ENCODE results near the gene SH3BP5L.
A peak's percentile ranks its signal among the peaks of the same experiment; 100 is the strongest.

Gene SH3BP5L

DNA sequence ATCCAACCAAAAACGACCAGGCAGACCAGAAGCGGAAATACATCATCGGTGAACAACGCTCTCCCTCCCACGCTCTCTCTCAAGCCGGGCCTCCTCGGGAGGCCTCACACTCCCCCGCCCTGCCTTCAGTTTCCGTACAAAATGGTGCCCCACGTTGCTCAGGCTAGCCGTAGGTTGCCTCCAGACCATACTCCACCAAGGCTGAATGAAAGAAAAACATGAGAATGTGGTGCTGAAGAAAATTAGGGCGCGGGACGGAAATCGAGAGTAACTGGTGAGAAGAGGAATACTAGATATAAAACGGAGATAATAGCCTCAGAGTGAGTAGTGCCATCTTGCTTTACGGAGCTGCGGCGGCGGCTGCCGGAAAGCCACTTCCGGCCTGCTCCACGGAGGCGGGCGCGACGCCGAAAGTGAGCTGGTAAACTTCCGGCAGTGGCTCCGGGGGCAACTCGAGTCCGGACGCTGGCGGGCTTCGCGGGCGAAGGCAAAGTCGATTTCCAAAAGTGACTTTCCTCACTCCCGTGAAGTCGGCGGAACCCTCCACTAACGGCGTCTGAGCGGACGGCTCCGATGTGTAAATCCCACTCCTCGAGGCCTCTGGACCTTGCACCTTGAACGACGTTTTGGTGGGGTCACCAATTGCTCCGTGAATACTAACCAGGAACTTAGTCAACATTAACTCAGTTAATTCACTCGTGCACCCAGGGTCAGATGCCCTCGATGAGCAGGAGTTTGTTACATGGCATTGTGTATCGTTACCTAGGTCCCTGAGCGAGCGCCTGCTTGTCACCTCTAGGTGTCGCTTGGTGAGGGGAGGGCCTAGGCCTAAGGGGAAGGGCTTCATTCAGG, at the start of gene SH3BP5L:
Gene SH3BP5L, minus strand, starts transcription at position 7 of the 852 bp plus-strand sequence. CDS start 980 bp downstream, outside the sequence.
- H3K9ac ChIP-seq (ENCODE audit: low read depth, low read length): peak within 1 kb of the TSS; percentile 97
- H3K27ac ChIP-seq (ENCODE audit: low read depth, low read length): peak within 1 kb of the TSS; percentile 97
- peak within 1 kb of the TSS; percentile 99 for H3K4me3 ChIP-seq (ENCODE audit: low read depth, low read length)
- H3K9me3 ChIP-seq (ENCODE audit: control insufficient read depth, insufficient read depth, low read length): no peaks in the 10 kb centered on the region
- peaks cover 32% of the 10 kb centered on the region for H3K36me3 ChIP-seq (ENCODE audit: control insufficient read depth, insufficient read depth, low read length)
- H3K27me3 ChIP-seq (ENCODE audit: control insufficient read depth, insufficient read depth, low read length): no peaks in the 10 kb centered on the region
- peaks cover 3% of the 10 kb centered on the region; the same call in 1 of the 2 replicates for H3K4me1 ChIP-seq (ENCODE audit: control insufficient read depth, insufficient read depth, low read length)

DNA sequence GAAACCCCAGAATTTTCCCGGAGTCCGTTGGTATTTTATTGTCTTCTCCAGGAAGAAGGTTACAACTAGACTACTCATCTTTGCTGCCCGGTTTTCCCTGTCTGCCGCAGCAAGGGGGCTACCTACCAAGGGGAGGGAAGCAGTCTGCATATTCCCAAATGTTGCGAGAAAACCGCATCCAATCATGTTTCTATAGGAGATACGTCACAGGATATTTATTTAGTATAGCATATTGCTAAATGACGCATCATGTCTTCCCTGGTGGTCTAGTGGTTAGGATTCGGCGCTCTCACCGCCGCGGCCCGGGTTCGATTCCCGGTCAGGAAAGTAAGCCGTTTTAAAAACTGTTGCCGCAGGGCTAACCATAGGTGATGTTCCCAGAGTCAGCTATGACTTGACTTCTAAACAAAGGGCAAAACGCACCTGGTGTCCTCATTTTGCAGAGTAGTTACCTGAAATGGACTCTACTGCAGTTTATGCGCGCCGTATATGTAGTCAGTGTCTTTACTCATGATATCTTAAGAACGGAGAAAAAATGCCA, 48.3 kb upstream of the SH3BP5L start:
- Histone ChIP-seq H3K9me3 (ENCODE audit: control insufficient read depth, insufficient read depth, low read length) (no peaks in the 10 kb centered on the region), H3K9ac (ENCODE audit: low read depth, low read length) (no peak overlapping the region), H3K4me3 (ENCODE audit: low read depth, low read length) (peak overlapping the region; percentile 96), H3K27ac (ENCODE audit: low read depth, low read length) (peak overlapping the region; percentile 91), H3K36me3 (ENCODE audit: control insufficient read depth, insufficient read depth, low read length) (no peaks in the 10 kb centered on the region), H3K27me3 (ENCODE audit: control insufficient read depth, insufficient read depth, low read length) (no peaks in the 10 kb centered on the region), H3K4me1 (ENCODE audit: control insufficient read depth, insufficient read depth, low read length) (no peaks in the 10 kb centered on the region)

DNA sequence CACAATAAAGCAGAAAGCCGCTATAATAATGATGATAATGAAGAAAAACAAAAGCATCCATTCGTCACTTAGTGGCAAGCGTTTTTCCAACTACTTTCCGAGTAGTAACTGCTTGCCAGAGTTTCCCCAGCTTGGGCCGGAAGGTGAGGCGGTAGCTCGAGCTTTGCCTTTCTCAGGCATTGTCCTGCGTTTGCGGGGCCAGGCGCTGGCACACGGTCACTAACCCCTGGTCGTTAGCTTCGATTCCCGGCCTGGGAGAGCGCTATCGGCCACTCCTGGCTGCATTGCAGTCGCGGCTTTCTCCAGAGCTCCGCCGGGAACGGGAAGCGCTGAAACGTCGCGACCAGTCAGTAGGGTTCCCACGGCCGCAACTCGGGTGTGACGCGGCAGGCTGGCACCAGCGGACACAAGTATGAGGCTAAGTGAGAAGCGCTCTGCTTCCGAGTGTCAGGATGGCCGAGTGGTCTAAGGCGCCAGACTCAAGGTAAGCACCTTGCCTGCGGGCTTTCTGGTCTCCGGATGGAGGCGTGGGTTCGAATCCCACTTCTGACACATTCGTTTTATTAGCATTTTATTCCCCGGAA, 47.8 kb upstream of the SH3BP5L start:
- no peaks in the 10 kb centered on the region for H3K27me3 ChIP-seq (ENCODE audit: control insufficient read depth, insufficient read depth, low read length)
- H3K4me3 ChIP-seq (ENCODE audit: low read depth, low read length): peak overlapping the region; percentile 96
- peak overlapping the region; percentile 65 for H3K9ac ChIP-seq (ENCODE audit: low read depth, low read length)
- no peaks in the 10 kb centered on the region for H3K36me3 ChIP-seq (ENCODE audit: control insufficient read depth, insufficient read depth, low read length)
- H3K4me1 ChIP-seq (ENCODE audit: control insufficient read depth, insufficient read depth, low read length): no peaks in the 10 kb centered on the region
- H3K9me3 ChIP-seq (ENCODE audit: control insufficient read depth, insufficient read depth, low read length): no peaks in the 10 kb centered on the region
- peak overlapping the region; percentile 91 for H3K27ac ChIP-seq (ENCODE audit: low read depth, low read length)

DNA sequence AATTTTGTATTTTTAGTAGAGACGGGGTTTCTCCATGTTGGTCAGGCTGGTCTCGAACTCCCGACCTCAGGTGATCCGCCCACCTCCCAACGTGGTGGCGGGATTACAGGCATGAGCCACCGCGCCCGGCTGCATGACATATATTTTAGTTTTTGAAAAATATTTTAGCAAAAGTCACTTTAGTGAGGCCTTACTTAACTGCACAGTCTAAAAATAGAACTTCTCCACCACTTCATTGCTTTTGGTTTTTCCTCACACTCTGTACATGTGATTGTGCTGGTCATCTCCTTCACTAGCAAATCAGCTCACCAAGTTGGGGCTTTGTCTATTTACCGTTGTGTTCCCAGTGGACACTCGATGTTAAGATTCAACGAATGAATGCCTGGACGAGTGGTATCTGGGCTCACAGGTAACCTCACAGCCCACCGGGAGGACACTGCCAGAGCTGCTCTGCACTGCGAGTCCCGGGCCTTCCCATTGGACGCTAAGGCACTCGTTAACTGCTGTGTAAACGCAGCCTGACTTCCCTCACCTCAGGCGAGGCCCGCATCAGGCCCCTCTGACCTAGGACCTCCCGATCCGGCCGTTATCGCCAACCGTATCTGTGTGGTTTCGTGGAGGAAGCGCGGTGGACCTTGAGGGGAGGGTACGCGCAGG, 47.2 kb upstream of the SH3BP5L start:
- Histone ChIP-seq H3K9me3 (ENCODE audit: control insufficient read depth, insufficient read depth, low read length) (no peaks in the 10 kb centered on the region), H3K36me3 (ENCODE audit: control insufficient read depth, insufficient read depth, low read length) (no peaks in the 10 kb centered on the region), H3K27me3 (ENCODE audit: control insufficient read depth, insufficient read depth, low read length) (no peaks in the 10 kb centered on the region), H3K4me1 (ENCODE audit: control insufficient read depth, insufficient read depth, low read length) (no peaks in the 10 kb centered on the region), H3K4me3 (ENCODE audit: low read depth, low read length) (peak overlapping the region; percentile 96), H3K9ac (ENCODE audit: low read depth, low read length) (peak overlapping the region; percentile 65), H3K27ac (ENCODE audit: low read depth, low read length) (peak overlapping the region; percentile 91)

DNA sequence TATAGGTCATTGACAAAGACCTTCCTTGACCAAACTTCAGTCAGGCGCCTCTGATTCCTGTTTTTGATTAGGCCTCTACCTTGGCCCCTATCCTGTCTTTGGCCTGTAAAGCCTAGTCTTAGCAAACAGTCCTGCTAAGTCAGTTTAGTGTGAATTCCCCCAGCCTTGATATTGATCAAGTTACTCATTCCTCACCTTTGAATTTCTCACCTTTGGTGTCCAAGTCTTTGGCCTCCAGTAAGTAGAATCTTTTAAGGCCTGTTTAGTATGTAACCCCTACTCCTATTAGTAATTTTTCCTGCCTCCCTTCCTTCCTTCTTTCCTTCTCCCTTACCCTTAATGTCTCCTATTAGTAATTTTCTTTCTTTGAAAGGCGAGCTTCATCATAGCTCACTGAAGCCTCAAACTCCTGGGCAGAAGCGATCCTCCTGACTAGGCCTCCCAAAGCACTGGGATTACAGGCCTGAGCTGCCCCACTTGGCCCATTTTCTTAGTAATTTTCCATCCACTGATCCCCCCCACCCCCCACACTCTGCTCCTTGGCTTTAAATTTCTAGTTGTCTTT, 46.2 kb upstream of the SH3BP5L start:
- H3K9me3 ChIP-seq (ENCODE audit: control insufficient read depth, insufficient read depth, low read length): no peaks in the 10 kb centered on the region
- peak overlapping the region; percentile 96 for H3K4me3 ChIP-seq (ENCODE audit: low read depth, low read length)
- H3K27ac ChIP-seq (ENCODE audit: low read depth, low read length): no peak overlapping the region
- no peak overlapping the region for H3K9ac ChIP-seq (ENCODE audit: low read depth, low read length)
- H3K27me3 ChIP-seq (ENCODE audit: control insufficient read depth, insufficient read depth, low read length): no peaks in the 10 kb centered on the region
- no peaks in the 10 kb centered on the region for H3K36me3 ChIP-seq (ENCODE audit: control insufficient read depth, insufficient read depth, low read length)
- no peaks in the 10 kb centered on the region for H3K4me1 ChIP-seq (ENCODE audit: control insufficient read depth, insufficient read depth, low read length)

DNA sequence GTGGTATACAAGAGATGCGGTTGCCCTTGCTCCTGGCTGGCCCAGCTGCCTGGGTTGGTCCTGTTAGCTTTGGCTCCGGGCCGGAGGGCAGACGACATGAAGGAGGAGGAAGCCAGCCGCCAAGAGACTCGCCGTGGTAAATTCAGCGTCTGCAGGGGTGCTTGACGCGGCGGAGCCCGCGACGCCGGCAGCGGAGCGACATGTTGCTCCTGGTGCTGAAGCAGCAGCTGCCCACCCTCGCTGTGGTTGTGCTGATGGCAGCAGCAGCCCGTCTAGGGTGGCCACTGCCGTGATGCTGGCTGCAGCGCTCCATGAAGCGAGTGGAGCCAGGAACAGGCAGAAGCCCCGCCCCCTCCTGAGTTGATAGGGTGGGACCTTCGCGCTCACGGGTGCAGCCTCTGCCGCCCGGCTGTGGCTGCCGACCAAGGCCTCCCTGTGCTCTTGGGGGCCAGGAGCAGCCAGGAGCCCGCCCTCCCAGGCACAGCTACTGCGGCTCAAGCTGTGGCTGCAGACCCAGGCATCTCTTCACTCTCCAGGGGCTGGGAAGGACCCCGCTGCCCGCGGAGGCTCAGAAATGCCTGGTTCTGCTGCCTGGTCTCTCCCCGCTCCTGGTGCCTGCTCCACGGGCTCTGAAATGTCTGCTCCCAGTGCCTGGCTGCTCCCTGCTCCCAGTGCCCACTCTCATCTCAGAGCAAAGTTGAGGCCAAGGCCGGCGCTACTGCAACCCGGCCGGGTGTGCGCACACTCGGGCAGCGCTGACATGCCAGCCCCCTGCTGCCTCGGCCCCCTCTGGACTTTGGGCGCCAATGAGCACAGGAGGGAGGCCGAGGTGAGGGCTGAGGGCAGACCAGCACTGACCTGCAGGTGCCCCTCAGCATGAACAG, 37.5 kb upstream of the SH3BP5L start:
- peaks cover 45% of the 10 kb centered on the region for H3K27me3 ChIP-seq (ENCODE audit: control insufficient read depth, insufficient read depth, low read length)
- peak overlapping the region; percentile 74 for H3K4me3 ChIP-seq (ENCODE audit: low read depth, low read length)
- H3K9me3 ChIP-seq (ENCODE audit: control insufficient read depth, insufficient read depth, low read length): no peaks in the 10 kb centered on the region
- H3K4me1 ChIP-seq (ENCODE audit: control insufficient read depth, insufficient read depth, low read length): peaks cover 11% of the 10 kb centered on the region
- peak overlapping the region; percentile 14 for H3K9ac ChIP-seq (ENCODE audit: low read depth, low read length)
- H3K36me3 ChIP-seq (ENCODE audit: control insufficient read depth, insufficient read depth, low read length): no peaks in the 10 kb centered on the region
- H3K27ac ChIP-seq (ENCODE audit: low read depth, low read length): no peak overlapping the region

DNA sequence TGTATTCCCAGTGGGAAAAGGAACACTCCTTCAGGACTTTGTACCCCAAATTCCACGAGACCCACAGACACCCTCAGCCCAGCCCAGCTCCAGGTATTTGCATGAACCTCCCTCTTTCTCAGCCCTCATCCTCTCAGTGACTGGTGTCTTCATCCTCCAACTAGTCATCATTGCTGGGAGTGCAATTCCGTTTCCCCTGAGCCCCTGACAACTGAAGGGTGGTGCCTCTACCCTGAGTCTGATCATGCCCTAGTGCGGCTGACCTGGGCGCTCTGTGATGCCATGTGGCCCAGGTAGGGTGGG, 36.9 kb upstream of the SH3BP5L start:
- Histone ChIP-seq H3K9ac (ENCODE audit: low read depth, low read length) (no peak overlapping the region), H3K27ac (ENCODE audit: low read depth, low read length) (no peak overlapping the region)

DNA sequence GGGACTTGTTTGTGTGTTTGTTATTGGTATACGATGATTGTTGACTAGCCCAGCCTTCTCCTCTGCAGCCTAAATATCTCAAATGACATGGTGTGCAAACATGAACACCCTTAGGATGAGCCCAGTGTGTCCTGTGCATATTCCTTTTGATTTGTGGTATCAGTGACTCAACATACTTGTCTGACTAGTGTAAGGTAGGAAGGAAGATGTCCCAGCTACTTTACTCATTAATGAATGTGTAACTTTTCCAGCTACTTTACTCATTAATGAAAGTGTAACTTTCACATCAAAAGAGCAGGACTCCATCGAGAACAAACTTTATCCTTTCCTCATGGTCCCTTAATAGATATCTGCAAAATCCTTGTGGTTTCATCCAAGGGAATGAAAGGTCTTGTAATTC, 35.9 kb upstream of the SH3BP5L start:
- Histone ChIP-seq H3K27ac (ENCODE audit: low read depth, low read length) (no peak overlapping the region), H3K9ac (ENCODE audit: low read depth, low read length) (no peak overlapping the region), H3K4me3 (ENCODE audit: low read depth, low read length) (no peak overlapping the region), H3K4me1 (ENCODE audit: control insufficient read depth, insufficient read depth, low read length) (peaks cover 11% of the 10 kb centered on the region), H3K9me3 (ENCODE audit: control insufficient read depth, insufficient read depth, low read length) (no peaks in the 10 kb centered on the region), H3K36me3 (ENCODE audit: control insufficient read depth, insufficient read depth, low read length) (peaks cover 4% of the 10 kb centered on the region; the same call in 1 of the 2 replicates), H3K27me3 (ENCODE audit: control insufficient read depth, insufficient read depth, low read length) (peaks cover 45% of the 10 kb centered on the region)

More for the DNA sequence above, 36.9 kb upstream of the SH3BP5L start:
- Histone ChIP-seq H3K27me3 (ENCODE audit: control insufficient read depth, insufficient read depth, low read length) (peaks cover 45% of the 10 kb centered on the region), H3K4me3 (ENCODE audit: low read depth, low read length) (peak overlapping the region; percentile 74), H3K4me1 (ENCODE audit: control insufficient read depth, insufficient read depth, low read length) (peaks cover 11% of the 10 kb centered on the region), H3K9me3 (ENCODE audit: control insufficient read depth, insufficient read depth, low read length) (no peaks in the 10 kb centered on the region), H3K36me3 (ENCODE audit: control insufficient read depth, insufficient read depth, low read length) (no peaks in the 10 kb centered on the region)

DNA sequence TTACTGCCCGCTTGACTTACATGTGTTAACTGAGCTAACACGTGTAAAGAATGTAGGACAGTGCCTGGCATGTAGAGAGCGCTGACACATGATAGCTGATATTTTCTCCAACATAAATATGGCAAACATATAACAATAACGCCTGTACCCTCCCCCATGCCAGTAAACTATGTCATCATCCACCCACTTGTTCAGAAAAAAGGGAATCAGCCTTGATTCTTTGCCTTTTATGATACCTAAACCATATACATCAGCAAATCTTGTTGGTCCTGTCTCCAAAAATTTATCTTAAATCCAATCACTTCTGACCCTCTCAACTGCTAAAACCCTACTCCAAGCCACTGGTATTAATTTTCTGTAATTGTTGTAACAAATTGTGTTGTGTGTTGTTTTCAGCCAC, 34.3 kb upstream of the SH3BP5L start:
- Histone ChIP-seq H3K9ac (ENCODE audit: low read depth, low read length) (no peak overlapping the region), H3K27me3 (ENCODE audit: control insufficient read depth, insufficient read depth, low read length) (peaks cover 38% of the 10 kb centered on the region), H3K4me3 (ENCODE audit: low read depth, low read length) (no peak overlapping the region), H3K9me3 (ENCODE audit: control insufficient read depth, insufficient read depth, low read length) (no peaks in the 10 kb centered on the region), H3K4me1 (ENCODE audit: control insufficient read depth, insufficient read depth, low read length) (peaks cover 11% of the 10 kb centered on the region), H3K36me3 (ENCODE audit: control insufficient read depth, insufficient read depth, low read length) (peaks cover 19% of the 10 kb centered on the region), H3K27ac (ENCODE audit: low read depth, low read length) (no peak overlapping the region)
